ENCODE data around the gene KIAA0232. TPM values are rescaled to one million over a fixed set of nuclear protein-coding genes. Genes with fewer than 3 reads are reported as not detected.

KIAA0232 gene
- total and polyA plus RNA-seq, 2 of the 8 experiments (the other 6 are each of a cell fraction or from before 2014, with no cell fraction given), result 5.6 to 23.3 TPM

- H2BK5ac ChIP-seq (ENCODE audit: low read depth, low read length), result no peak overlapping the region
- no peak overlapping the region for H3K56ac ChIP-seq (replicated peaks; ENCODE audit: insufficient read length, low read depth, low read length)
- peaks cover 11% of the 10 kb centered on the region for H3K79me1 ChIP-seq (ENCODE audit: low read depth, low read length)
- peaks cover 5 to 11% (median 8%) of the 10 kb centered on the region in 4 experiments; a peak in 7 of 8 replicates for H3K36me3 ChIP-seq (ENCODE audit: control insufficient read depth in 2 of 4, insufficient read depth in 4 of 4, low read length in 3 of 4)
- no peak overlapping the region for H2BK12ac ChIP-seq (ENCODE audit: low read depth, low read length)
- H3K9ac ChIP-seq (replicated peaks in 1 of 4; ENCODE audit: extremely low read depth in 1 of 4, low read depth in 3 of 4, low read length in 3 of 4), result no peak overlapping the region
- H3K27me3 ChIP-seq (replicated peaks in 1 of 4; ENCODE audit: control insufficient read depth in 3 of 4, extremely low read depth in 1 of 4, insufficient read depth in 3 of 4, low read length in 3 of 4), result no peaks in the 10 kb centered on the region
- no peak for DNase-seq (ENCODE audit: low read depth in 1 of 2, low spot score in 2 of 2)
- no peak overlapping the region for H4K8ac ChIP-seq (ENCODE audit: extremely low read depth, insufficient read depth, low read length)
- H2BK20ac ChIP-seq (ENCODE audit: low read length), result no peak overlapping the region
- H2BK15ac ChIP-seq (ENCODE audit: low read length), result peak overlapping the region; percentile 40; the same call in 1 of the 2 replicates
- H3K23ac ChIP-seq (ENCODE audit: insufficient read length), result no peak overlapping the region
- peaks cover 3 to 26% of the 10 kb centered on the region in 2 experiments for H4K20me1 ChIP-seq (replicated peaks in 1 of 2; ENCODE audit: control insufficient read depth in 1 of 2, insufficient read depth in 2 of 2, low read length in 2 of 2)
- H3K4me1 ChIP-seq (replicated peaks in 1 of 4; ENCODE audit: control insufficient read depth in 3 of 4, insufficient read depth in 4 of 4, low read length in 3 of 4), result peaks cover 0 to 9% (median 3%) of the 10 kb centered on the region in 4 experiments; a peak in 6 of 7 replicates
- H4K91ac ChIP-seq (replicated peaks; ENCODE audit: insufficient read length, low read length), result no peak overlapping the region
- H3K4me3 ChIP-seq (ENCODE audit: extremely low read depth in 1 of 4, insufficient read depth in 2 of 4, low read depth in 3 of 4, low read length in 4 of 4), result no peak overlapping the region
- no peak overlapping the region for H2BK120ac ChIP-seq (replicated peaks; ENCODE audit: low read depth, low read length)
- POLR2A ChIA-PET (ENCODE audit: partially characterized antibody), result interaction anchor here (0.7 to 1.4 kb wide), 4 partner anchors 15 to 55 kb away, joined by 3 read pairs; no protein-coding TSS in a partner anchor
- FAIRE-seq, result no peak
- H4K5ac ChIP-seq (ENCODE audit: insufficient read length, low read depth, low read length), result no peak overlapping the region
- no peak for TF ChIP-seq RFX5 (IDR thresholded peaks at IDR 0.05; ENCODE audit: borderline replicate concordance, low read depth, low read length)
- TF ChIP-seq MAX (IDR thresholded peaks at IDR 0.05), result no peak
- no peak overlapping the region for H3K18ac ChIP-seq (ENCODE audit: extremely low read depth, low read length)
- H3K14ac ChIP-seq (ENCODE audit: insufficient read length), result no peak overlapping the region
- no peak overlapping the region for H2AFZ ChIP-seq (ENCODE audit: low read length)
- H3K9me3 ChIP-seq (ENCODE audit: insufficient read depth in 2 of 2, low read depth in 1 of 2, low read length in 1 of 2), result no peaks in the 10 kb centered on the region
- H3K4ac ChIP-seq (replicated peaks; ENCODE audit: insufficient read length, low read depth, low read length), result no peak overlapping the region
- H2AK5ac ChIP-seq (ENCODE audit: low read depth, low read length), result no peak overlapping the region
- no peak overlapping the region for H3K27ac ChIP-seq (ENCODE audit: low read depth, low read length)
- H3K23me2 ChIP-seq (ENCODE audit: low read depth, low read length), result no peaks in the 10 kb centered on the region
- WGBS, 2 experiments (ENCODE audit: extremely low coverage in 1 of 2, insufficient coverage in 1 of 2, insufficient read length in 1 of 2, insufficient replicate concordance in 2 of 2, low coverage in 1 of 2, low lambda C conversion rate in 2 of 2, missing lambda C conversion rate in 1 of 2), result 73% methylated on average over 13 of the region's 13 CpGs; no CpG with 5 or more reads in 1 of the 2 experiments
- H3K79me2 ChIP-seq (ENCODE audit: control insufficient read depth in 1 of 2, insufficient read depth in 2 of 2, low read length in 2 of 2), result peaks cover 0 to 60% of the 10 kb centered on the region in 2 experiments; a peak in 2 of 4 replicates
- H3K4me2 ChIP-seq (ENCODE audit: insufficient read depth in 1 of 2, low read depth in 2 of 2, low read length in 2 of 2), result no peak overlapping the region
- CTCF ChIA-PET (ENCODE audit: partially characterized antibody), result interaction anchor here (0.6 to 6.9 kb wide), 8 partner anchors 10 to 198 kb away, joined by 3 to 56 read pairs (median 6); partner anchors contain the start of gene TBC1D14
These were observed 144.4 kb downstream of the KIAA0232 start for GRCh38 chr4:6926681-6927478.

Measured in H1 (cell line).